EL (cell line): ENCODE data around the gene ICA1L.

ENCODE experiments used
- DNase-seq: peaks from one replicate; pipeline ENCODE4 v3.0.0-alpha.2; 2016

The ICA1L gene

GRCh38 chr2:202780514-202781021 is 91.0 kb downstream of the ICA1L start:
- DNase-seq = peak; percentile 69

DNA sequence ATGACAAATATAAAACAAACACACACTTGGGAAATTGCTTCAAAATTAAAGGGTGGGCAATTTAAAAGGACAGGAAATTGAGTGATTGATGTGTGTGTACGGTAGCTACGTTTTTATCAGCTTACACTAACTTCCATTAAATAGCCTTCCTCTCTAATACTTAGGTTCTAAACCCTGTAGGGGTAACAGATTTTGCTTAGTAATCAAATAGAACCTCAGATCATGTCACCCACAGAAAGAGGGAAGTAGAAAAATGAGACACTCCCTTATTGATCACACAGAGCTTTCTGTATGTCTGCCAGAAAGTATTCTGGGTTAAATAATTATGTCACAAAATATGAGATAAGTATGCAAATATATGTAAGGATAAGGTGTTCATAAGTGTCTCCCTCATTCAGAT is 93.3 kb downstream of the ICA1L start:
- no peak for DNase-seq

- no peak for DNase-seq
These were observed 97.5 kb downstream of the ICA1L start for GRCh38 chr2:202774104-202774503.

GRCh38 chr2:202773301-202773973 is 98.1 kb downstream of the ICA1L start:
- no peak for DNase-seq

GRCh38 chr2:202771741-202772460 is 99.7 kb downstream of the ICA1L start:
- DNase-seq = no peak

DNA sequence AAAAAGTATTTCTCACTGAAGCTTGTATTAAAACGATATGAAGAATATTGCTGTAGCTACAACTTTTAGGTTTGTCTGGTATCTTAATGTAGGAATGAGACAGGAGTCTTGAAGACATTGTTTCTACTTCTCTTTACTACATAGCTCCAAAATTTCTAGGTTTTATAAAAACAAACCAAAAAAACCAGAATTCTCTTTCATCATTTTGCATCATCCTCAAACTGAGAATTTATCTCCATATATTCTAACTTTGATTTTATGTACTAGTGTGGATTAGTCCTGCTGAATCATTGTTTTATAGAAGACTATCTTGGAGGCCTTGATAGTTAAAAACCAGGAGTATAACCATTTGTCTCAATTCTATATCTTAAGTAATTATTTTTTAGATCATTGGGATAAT is 100.2 kb downstream of the ICA1L start:
- DNase-seq = no peak

DNA sequence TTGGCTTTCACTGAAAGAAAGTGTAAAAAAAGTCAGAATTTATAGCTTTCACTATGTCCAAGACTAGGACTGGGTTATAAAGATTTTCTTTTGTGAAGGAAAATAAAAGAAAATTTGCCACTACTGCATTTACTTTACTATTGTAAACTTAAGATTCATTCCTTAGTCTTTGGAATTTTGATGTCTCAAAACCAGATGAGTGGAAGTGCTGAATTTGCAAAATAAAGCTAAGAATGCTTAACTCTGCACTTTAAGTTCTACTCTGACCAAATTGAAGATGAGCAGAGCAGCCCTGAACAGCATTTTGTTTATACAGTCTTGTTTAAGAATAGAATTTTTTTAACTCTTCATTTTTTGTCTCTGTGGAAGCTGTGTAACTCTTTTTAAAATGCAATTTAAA is 102.4 kb downstream of the ICA1L start:
- DNase-seq = no peak

DNA sequence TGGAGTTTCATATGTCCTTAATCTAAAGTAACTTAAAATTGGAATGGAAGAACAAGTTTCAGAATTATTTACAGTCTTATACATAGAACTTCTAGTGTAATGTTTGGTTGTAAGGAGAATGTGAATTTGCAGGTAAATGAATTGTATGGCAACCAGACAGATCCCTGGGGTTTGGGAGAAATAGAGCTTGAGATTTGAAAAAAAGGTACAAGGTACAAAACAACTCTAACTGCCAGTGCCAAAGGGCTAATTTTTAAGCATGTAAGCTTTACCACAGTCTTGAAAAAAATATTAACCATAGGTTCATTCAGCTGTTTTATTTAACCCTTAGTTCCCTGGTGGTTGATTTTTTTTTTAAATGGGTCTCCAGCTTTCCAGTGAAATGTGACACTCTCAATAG is 103.3 kb downstream of the ICA1L start:
- DNase-seq = no peak

DNA sequence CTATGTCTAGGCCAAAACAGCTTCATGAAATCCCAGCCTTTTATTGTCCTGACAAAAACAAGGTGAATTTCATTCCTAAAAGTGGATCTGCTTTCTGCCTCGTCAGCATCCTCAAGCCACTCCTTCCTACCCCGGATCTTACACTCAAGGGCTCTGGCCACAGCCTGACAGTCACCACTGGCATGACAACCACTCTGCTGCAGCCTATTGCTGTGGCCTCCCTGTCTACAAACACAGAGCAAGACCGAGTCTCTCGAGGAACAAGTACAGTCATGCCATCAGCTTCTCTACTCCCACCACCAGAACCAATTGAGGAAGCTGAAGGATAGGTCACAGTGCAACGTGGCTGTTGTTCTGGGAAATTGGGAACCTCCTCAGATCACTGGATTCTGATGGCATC is 106.1 kb downstream of the ICA1L start:
- DNase-seq = no peak

- DNase-seq = no peak
These were observed 106.6 kb downstream of the ICA1L start for GRCh38 chr2:202764991-202765390.

DNA sequence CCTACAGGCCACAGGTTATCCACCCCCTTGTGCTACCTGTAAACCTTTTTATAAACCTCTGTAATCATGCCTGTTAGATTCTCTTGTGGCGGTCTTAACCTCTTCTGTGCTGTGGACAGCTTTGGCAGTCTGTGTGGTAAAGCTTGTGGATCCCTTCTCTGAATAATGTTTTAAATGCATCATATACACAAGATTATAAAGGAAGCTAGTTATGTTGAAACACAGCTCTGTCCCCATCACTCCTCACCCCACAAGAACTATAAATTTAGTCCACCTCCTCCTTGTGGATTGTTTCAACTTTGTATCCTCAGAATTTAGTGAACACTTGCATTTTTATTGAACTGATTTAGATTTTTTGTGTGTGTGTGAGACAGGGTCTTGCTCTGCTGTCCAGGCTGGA is 107.7 kb downstream of the ICA1L start:
- DNase-seq = no peak

GRCh38 chr2:202762556-202762955 is 109.0 kb downstream of the ICA1L start:
- no peak for DNase-seq

DNA sequence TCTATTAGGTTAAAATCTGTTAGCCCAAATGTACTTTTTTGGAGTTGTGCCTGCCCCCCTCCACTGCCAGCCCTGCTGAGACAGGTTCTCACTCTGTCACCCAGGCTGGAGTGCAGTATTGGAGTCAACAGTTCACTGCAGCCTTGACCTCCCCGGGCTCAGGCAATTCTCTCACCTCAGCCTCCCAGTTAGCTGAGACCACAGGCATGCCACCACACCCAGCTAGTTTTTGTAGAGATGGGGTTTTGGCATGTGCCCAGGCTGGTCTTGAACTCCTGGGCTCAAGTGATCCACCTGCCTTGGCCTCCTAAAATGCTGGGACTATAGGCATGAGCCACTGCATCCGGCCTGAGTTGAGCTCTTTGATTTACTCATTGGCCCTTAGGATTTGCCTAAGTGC is 110.7 kb downstream of the ICA1L start:
- no peak for DNase-seq

DNA sequence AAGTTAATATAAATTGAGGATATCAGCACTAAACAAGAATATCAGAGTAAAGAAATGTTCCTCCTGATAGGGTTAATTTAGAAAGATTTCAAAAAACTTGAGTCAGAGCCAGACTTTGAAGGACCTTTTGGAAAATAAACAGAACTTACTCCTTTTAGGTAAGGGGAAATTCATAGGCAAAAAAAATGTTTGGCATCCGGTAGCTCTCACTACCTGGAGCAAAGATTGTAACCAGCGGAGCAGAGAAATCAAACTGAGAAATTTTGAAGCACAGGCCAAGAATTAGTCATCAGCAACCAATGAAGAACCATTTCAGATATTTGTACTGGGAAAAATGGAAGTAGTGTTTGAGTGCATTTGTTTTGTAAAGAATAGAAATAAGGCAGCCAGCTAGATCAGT is 113.0 kb downstream of the ICA1L start:
- DNase-seq = no peak

DNA sequence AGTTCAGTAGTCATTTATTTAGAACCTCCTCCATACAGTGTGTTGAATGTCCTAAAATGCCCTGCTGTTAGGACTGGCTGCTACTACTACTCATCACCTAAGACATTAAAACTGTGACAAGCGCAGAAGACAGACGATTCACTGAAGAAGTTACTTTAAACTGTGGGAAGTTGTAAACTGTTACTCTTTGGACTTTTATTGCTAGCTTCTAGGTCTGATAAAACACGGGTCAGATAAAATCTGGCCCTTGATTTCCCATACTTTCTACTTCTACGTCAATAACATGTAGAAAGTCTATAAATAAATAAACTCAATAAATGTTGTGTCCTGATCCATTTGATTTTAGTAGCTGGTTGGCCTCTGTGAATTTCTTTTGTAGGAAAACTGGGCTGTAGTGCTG is 113.4 kb downstream of the ICA1L start:
- DNase-seq = no peak

GRCh38 chr2:202757339-202757738 is 114.2 kb downstream of the ICA1L start:
- DNase-seq = no peak

GRCh38 chr2:202756598-202756997 is 115.0 kb downstream of the ICA1L start:
- no peak for DNase-seq

- no peak for DNase-seq
These were observed 116.6 kb downstream of the ICA1L start for GRCh38 chr2:202754936-202755335.

GRCh38 chr2:202752071-202752470 is 119.5 kb downstream of the ICA1L start:
- DNase-seq = no peak

DNA sequence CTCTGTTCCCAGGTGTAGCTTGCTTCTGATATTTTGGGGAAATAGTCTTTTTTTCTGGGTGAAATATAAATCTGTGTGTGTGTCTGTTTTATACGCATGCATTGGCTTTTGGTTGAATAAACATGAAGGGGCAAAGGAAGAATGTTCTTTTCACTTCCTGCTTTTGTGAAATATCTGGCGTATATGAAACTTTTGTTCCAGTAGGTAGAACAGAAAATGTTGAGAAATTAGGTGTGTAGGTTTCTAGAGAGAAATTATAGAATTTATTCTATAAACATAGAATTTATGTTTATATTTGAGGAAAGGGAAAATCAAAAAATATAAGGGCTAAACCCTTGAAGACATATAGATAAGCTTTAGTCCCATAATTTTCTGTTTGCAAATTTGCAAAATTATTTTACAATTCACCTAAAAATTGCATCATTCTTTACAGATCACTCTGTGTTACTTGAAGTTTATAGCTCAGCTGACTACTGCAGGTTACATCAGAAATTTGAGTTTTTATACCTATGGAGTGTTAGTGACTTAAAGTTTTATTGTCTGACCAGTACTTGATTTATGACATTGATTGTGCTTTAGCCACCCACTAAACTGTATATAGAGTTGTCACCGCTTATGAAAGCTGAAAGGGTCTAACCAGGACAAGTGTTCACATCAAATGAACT is 120.7 kb downstream of the ICA1L start:
- no peak for DNase-seq

GRCh38 chr2:202749477-202749876 is 122.1 kb downstream of the ICA1L start:
- DNase-seq = peak; percentile 4

DNA sequence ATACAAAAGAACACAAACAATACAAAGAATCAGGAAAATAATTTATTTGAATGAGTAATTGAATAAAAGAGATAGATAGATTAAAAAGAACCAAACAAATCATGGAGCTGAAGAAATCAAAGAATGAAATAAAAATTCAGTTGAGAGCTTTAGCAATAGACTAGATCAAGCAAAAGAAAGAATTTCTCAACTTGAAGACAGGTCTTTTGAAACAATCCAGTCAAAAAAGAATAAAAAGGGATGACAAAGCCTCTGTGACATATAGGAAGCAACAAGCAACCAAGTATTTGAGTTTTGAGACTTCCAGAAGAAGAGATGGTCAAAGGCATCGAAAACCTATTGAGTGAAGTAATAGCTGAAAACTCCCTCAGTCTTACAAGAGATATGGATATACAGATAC is 128.0 kb downstream of the ICA1L start:
- DNase-seq = no peak

- no peak for DNase-seq
These were observed 134.7 kb downstream of the ICA1L start for GRCh38 chr2:202736826-202737225.

DNA sequence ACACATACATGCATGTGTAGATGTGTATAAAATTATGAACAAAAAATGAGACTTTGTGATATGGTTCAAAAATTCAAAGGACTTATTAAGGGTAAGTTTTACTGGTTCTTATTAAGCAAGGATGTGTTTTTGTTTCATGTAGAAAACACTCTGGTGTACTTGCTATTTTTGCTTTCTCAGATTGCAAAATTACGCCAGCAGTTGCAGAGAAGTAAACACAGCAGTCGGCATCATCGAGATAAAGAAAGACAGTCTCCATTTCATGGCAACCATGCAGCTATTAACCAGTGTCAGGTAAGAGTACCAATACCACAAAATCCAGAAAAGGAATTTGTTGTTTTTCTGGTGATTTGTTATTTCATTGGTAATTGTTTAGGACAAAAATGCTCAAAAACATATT is 145.5 kb downstream of the ICA1L start:
- DNase-seq = no peak
